ENCODE measurements around the gene EIF4H.
"Not testable (repeated sequence)": the region's sequence is repeated elsewhere in the genome, so short reads cannot be mapped to it uniquely, and the experiment has no call there.

The EIF4H gene

DNA sequence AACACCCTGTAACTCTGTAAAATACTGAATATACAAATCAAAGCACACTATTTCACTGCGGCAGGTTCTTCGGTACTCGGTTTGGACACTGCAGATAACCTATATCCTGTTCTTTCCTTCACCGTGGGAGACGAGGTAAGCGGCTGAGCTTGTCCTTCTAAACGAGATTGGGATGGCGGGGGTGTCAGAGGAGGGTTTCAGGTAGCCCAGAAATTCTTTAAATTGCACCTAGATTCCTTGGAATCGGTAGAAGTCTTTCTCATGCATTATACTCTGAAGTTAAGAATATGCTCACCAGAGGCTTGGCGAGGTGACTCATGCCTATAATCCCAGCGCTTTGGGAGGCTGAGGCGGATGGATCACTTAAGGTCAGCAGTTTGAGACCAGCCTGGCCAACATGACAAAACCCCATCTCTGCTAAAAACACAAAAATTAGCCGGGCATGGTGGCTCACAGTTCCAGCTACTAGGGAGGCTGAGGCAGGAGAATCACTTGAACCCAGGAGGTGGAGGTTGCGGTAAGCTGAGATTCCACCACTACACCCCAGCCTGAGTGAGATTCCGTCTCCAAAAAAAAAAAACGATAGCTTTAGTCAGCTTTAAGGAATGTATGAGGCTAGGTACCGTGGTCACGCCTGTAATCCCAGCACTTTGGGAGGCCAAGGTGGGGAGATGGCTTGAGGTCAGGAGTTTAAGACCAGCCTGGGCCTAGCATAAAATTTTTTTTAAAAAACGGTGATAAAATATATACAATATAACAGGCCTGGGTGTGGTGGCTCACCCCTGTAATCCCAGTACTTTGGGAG is 25.6 kb downstream of the EIF4H start:
- DNase-seq (ENCODE audit: low read depth), result peak; percentile 34

GRCh38 chr7:74202841-74203556 is 28.8 kb downstream of the EIF4H start:
- DNase-seq (ENCODE audit: low read depth), result peak; percentile 70

- no peak for DNase-seq (ENCODE audit: low read depth)
Observed at GRCh38 chr7:74203956-74204618, 29.9 kb downstream of the EIF4H start.

GRCh38 chr7:74206052-74206451 is 31.9 kb downstream of the EIF4H start:
- DNase-seq (ENCODE audit: low read depth), result not testable (repeated sequence)

- DNase-seq (ENCODE audit: low read depth), result peak; percentile 76
Observed at GRCh38 chr7:74206589-74207120, 32.5 kb downstream of the EIF4H start.

DNA sequence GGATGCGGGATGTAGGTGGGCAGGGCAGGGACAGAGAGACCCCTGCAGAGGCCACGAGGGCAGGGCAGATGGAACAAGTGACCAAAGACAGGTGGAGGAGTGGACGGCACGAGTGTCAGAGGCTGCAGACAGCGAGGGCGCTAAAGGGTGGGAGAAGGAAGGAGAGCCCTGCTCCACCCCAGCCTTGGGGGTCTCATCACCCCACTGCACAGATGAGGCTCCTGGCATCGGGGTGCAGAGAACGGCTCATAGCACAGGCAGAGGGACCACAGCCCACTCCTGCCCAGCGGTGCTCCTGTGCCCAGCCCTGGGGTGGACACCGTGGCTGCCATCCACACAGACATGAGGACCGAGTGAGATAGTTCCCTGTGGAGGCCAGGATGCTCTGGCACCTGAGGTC is 33.4 kb downstream of the EIF4H start:
- no peak for DNase-seq (ENCODE audit: low read depth)

DNA sequence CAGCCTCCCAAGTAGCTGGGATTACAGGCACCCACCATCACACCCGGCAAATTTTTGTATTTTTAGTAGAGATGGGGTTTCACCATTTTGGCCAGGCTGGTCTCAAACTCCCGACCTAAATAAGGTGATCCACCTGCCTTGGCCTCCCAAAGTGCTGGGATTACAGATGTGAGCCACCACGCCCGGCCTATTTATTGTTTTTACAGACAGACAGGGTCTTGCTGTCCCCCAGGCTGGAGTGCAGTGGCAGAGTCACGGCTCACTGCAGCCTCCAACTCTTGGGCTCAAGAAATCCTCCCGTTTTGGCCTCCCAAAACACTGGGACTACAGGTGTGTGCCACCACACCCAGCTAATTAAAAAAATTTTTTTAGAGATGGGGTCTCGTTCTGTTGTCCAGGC is 34.1 kb downstream of the EIF4H start:
- DNase-seq (ENCODE audit: low read depth), result not testable (repeated sequence)

DNA sequence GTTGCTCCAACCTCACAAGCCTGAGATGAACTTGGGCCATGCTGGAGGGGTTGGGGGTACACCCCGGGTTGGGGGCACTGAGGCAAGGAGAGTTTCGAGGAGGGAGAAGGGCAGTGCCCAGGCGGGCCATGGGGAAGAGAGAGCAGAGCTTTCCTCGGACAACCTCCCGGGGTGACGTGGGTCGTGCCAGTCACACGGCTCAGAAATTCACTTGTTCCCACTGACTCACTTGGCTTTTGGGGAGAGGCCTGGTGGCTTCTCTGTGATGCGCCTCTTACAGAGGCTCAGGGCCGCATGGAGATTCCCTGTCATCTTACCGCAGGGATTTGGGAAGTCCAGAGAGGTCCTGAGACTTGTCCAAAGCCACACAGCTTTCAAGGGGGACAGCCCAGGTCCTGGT is 38.5 kb downstream of the EIF4H start:
- no peak for DNase-seq (ENCODE audit: low read depth)

- no peak for DNase-seq (ENCODE audit: low read depth)
Observed at GRCh38 chr7:74214816-74215630, 40.9 kb downstream of the EIF4H start.

DNA sequence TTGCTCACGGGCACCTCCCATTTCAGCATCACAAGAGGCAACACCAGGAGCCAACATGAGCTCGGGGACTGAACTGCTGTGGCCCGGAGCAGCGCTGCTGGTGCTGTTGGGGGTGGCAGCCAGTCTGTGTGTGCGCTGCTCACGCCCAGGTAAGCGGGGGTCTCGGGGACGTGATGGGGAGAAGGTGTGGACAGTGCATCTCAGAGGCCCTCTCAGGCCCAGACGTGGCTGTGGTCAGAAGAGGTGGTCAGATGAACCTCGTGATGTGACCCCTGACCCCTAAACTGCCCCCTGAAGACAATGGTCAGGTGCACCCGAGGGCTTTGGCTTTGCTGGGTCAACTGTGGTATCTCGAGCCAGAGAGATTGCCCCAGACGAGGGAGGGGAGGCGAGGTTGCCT is 41.8 kb downstream of the EIF4H start:
- DNase-seq (ENCODE audit: low read depth), result no peak

- DNase-seq (ENCODE audit: low read depth), result no peak
Observed at GRCh38 chr7:74216361-74216761, 42.2 kb downstream of the EIF4H start.

DNA sequence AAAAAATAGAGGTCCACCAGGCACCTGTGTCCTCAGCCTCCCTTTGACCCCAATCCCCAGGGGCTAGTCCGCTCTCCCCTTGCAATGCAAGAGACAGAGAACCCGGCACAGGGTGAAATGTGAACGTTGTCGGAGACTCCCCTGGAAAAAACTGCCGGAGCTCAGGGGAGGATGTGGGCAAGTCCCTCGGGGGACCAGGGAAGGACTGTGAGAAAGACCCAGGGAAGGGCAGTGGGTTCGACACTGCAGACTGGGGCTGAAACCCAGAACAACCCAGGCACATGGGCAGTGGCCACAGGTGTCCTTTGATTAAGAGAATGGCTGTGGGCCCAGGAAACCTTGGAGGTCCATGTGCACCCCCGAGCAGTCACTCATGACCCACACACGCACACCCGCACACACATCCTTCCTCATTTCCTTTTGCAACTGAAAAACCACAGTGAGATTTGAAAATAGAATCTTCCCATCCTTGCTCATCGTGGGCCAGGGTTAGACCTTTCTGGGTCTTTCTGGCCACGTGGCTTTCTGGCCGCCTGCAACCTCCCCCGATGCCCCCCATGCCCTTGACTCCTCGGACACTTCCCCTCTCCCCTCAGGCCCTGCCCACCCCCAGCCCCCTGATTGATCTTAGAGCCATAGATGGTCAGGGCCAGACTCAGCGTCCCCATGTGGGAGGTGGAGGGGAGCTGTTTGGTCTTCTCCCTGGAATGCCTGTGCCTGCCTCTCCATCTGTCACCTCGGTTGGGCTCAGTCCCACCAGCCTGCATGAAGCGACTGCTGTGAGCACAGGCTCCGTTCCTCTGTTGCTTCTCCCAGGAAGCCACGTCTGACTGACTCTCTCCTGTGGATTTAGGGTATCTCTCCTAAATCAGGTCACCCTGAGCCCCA is 43.5 kb downstream of the EIF4H start:
- DNase-seq (ENCODE audit: low read depth), result no peak

GRCh38 chr7:74218343-74218698 is 44.2 kb downstream of the EIF4H start:
- DNase-seq (ENCODE audit: low read depth), result no peak

DNA sequence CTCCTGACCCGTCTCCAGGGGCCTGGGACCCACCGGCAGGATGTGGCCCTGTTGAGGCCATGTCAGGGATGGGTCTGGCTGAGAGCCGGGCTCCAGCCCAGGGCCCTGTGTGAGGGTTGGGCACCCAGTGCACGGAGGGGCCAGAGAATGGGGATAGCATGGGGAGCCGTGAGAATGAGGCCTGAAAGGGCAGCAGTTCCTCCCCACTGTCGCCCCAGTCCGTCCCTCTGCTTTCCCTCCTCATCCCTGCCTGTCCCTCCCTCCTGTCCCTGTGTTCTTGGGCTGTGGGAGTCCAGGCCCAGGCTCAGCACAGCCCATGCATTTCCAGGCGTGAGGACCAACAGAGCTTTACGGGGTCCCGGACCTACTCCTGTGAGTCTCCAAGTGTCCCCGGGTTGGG is 45.3 kb downstream of the EIF4H start:
- no peak for DNase-seq (ENCODE audit: low read depth)

GRCh38 chr7:74220229-74220628 is 46.1 kb downstream of the EIF4H start:
- DNase-seq (ENCODE audit: low read depth), result no peak

GRCh38 chr7:74221713-74222112 is 47.6 kb downstream of the EIF4H start:
- DNase-seq (ENCODE audit: low read depth), result no peak

- DNase-seq (ENCODE audit: low read depth), result no peak
Observed at GRCh38 chr7:74222851-74223710, 48.9 kb downstream of the EIF4H start.

DNA sequence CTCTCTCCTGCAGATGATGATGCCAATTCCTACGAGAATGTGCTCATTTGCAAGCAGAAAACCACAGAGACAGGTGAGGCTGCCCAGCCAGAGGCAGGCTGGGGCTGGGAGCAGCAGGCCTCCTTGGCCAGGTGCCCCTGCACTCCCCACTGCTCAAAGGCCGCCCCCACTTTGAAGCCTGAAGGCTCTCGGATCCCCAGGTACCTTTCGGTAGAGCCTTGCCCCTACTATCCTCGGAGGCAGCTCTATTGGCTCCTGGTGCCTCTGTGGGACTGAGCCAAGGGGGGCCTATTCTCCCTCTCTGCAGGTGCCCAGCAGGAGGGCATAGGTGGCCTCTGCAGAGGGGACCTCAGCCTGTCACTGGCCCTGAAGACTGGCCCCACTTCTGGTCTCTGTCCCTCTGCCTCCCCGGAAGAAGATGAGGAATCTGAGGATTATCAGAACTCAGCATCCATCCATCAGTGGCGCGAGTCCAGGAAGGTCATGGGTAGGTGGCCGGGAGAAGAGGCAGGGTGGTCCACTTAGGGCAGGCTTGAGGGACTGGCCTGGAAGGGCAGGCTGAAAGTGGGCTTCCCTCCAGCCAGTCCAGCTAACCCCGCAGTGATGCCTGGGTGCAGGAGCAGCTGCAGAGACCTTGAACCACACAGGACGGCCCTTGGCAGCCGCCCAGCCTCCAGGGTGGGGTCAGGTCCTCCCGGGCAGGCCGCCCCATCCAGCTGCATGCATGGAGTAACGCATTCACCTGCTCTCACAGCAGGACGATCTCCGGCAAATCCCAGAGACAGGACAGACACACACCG is 49.8 kb downstream of the EIF4H start:
- DNase-seq (ENCODE audit: low read depth), result no peak

DNA sequence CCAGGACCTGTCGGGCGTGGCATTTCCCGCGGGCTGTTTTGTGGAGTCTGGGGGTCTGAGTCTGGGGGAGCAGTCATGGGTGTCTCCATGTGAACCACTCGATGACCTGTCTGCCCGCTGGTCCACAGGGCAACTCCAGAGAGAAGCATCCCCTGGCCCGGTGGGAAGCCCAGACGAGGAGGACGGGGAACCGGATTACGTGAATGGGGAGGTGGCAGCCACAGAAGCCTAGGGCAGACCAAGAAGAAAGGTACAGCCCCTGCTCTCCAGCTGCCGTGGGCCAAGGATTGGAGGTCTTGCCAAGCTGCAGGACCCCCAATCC is 50.3 kb downstream of the EIF4H start:
- no peak for DNase-seq (ENCODE audit: low read depth)
